Erythroblast (primary cell): ENCODE data around the gene DOCK2.

Experiments used
- GATA1 ChIP-seq: IDR thresholded peaks from 2 replicates; pipeline ENCODE4 v1.6.1; 2011; ENCODE audit warnings: low read depth, mild to moderate bottlenecking, control low read depth, low read length, moderate library complexity
- POLR2A ChIP-seq: IDR thresholded peaks from 2 replicates; pipeline ENCODE4 v1.6.1; 2011; ENCODE audit warnings: mild to moderate bottlenecking, low read length

DNA sequence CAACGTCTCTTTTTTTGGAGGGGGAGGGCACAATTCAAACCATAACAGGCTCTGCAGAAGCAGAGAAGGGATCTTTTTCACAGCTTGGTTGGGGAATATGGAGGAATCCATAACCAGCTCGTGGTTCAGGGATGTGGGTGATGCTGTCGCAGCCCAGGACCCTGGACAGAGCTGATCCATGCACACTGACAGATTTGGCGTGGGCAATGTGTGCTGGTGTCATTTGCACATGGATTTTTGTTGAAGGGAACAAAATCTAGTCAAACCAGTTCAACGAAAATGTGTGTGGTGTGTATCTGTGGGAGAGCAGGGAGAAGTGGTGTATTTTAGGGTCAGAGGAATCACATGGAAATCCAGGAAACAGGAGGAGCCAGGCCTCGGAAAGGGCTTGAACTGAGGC, 4.2 kb downstream of the DOCK2 start:
- no peak for TF ChIP-seq POLR2A
- no peak for TF ChIP-seq GATA1
